Left hindlimb (tissue), 1 donor: Measurements from ENCODE around the gene MT2A.

Experiments
- DNase-seq: peaks from one replicate; pipeline ENCODE4 v3.0.0-alpha.2; 2018

The MT2A gene

GRCh38 chr16:56600398-56600999 is 7.9 kb upstream of the MT2A start:
- no peak for DNase-seq

GRCh38 chr16:56601325-56601724 is 7.1 kb upstream of the MT2A start:
- no peak for DNase-seq

- no peak for DNase-seq
These were observed 4.8 kb upstream of the MT2A start for GRCh38 chr16:56603589-56603988.

- DNase-seq = no peak
These were observed 3.4 kb upstream of the MT2A start for GRCh38 chr16:56604966-56605365.

GRCh38 chr16:56605475-56605874 is 2.9 kb upstream of the MT2A start:
- DNase-seq = no peak

- DNase-seq = no peak
These were observed 2.3 kb upstream of the MT2A start for GRCh38 chr16:56606071-56606475.

GRCh38 chr16:56606476-56607108 is 1.8 kb upstream of the MT2A start:
- no peak for DNase-seq

GRCh38 chr16:56607109-56607618 is 1.2 kb upstream of the MT2A start:
- DNase-seq = peak; percentile 79

- no peak for DNase-seq
These were observed 725 bp upstream of the MT2A start for GRCh38 chr16:56607675-56608042.

- no peak for DNase-seq
These were observed 585 bp downstream of the MT2A start for GRCh38 chr16:56608876-56609462.

- peak; percentile 58 for DNase-seq
These were observed 1.1 kb downstream of the MT2A start for GRCh38 chr16:56609463-56609921.

GRCh38 chr16:56610017-56610608 is 1.7 kb downstream of the MT2A start:
- peak; percentile 51 for DNase-seq

- no peak for DNase-seq
These were observed 2.3 kb downstream of the MT2A start for GRCh38 chr16:56610609-56611111.

GRCh38 chr16:56611281-56611833 is 3.0 kb downstream of the MT2A start:
- no peak for DNase-seq

- no peak for DNase-seq
These were observed 5.3 kb downstream of the MT2A start for GRCh38 chr16:56613706-56614105.

GRCh38 chr16:56614549-56614991 is 6.2 kb downstream of the MT2A start:
- no peak for DNase-seq

GRCh38 chr16:56615353-56615752 is 7.0 kb downstream of the MT2A start:
- DNase-seq = no peak

GRCh38 chr16:56616608-56617211 is 8.3 kb downstream of the MT2A start:
- DNase-seq = no peak

GRCh38 chr16:56617212-56618085 is 9.1 kb downstream of the MT2A start:
- DNase-seq = peak; percentile 81

- no peak for DNase-seq
These were observed 9.8 kb downstream of the MT2A start for GRCh38 chr16:56618138-56618537.

- DNase-seq = no peak
These were observed 12.0 kb downstream of the MT2A start for GRCh38 chr16:56620339-56620897.
